ENCODE results near the gene TTC22. TPM values are rescaled to one million over a fixed set of nuclear protein-coding genes. Genes with fewer than 3 reads are reported as not detected.

TTC22 gene
- not detected in 5 replicates for total RNA-seq (2022; extraction: Qiagen RNA extraction; ENCODE audit: low read depth)

DNA sequence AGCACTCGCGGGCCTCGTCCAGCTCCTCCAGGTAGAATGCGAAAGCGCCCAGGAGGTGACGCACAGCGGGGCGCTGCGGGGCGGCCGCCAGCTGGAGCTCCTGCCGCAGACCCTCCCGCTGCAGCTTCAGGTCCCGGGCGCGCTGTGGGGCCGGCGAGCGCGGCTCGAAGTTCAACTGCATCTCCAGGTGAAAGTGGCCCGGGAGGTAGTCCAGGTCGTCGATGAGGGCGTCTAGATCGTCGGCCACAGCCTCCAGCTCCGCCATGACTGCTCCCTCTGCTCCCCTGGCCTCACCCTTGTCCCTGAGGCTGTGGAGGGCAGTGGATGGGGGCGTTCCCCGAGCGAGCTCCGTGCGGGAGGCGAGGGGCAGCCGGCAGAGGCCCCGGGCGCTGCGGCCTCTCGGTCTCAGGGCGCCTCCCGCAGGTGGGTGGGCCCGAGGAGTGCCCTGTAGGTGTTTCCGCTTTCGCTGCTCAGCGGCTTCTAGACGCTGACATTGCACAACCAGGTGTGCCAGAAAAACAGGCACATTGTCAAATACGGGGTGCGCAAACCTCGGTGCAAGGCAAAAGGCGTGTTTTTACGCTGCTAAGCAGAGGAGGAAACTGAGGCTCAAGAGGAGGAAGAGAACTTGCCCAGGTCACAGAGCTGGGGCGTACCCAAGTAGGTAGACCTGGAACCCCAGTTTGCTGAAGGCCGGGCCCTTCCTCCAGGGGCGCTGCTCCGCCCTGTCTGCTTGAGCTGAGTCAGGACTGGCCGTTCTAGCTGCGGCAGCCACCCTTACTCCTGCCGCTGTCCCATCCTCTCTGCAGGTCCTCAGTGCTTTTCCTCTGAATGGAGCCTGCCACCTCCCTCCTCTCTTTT lies at the start of gene TTC22:
TTC22 (minus strand) TSS at position 425 of the 861 bp plus-strand sequence; CDS start at position 265, 160 bp downstream.

DNA sequence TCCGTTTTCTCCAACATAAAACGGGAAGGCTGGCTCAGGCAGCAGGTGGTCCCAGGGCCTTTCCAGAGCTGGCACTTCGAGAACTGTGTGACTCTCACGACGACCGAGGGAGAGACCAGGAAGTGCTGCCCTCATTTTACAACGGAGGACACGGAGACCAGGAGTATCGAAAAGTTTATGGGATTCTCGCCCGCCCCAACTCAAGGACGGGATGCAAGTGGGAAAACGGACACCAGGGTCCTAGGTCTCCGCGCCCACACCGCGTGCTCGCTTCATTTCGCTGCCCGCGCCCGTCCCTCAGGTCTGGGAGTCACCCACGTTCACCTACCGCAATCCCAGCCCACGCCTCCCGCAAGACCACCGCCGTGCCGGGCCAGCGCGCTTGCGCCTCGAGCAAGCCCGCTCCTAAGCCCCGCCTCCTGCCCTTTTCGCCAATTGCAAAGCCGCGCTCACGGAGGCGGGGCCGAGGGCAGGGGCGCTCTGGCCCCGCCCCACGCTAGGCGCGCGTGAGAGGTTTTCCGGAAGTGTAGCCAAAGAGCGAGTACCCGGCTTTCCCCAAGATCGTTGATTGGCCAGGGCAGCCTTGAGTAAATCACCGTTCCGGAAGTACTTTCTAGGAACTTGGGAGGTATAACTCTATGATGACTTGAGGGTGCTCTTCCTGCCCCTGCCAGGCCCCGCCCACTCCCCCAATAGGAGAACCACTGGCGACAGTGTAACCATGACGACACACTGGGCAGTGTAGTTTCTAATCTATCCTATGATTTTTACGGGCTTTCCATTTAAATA lies 36.8 kb downstream of the TTC22 start, which contains the start of gene PARS2:
PARS2 (minus strand) TSS at position 391 of the 789 bp plus-strand sequence. CDS start 5,362 bp downstream, outside the sequence.

Other genes with a start within 250 kb of the TTC22 start
- not detected in 5 replicates for gene FAM151A, start 177.8 kb downstream of the TTC22 start, total RNA-seq (2022; extraction: Qiagen RNA extraction; ENCODE audit: low read depth)
- gene MROH7, start 159.5 kb downstream of the TTC22 start, total RNA-seq (2022; extraction: Qiagen RNA extraction; ENCODE audit: low read depth): not detected in 5 replicates
- 31.3 to 34.1 TPM (median 31.8 TPM) in 5 replicates for gene TTC4, start 85.5 kb downstream of the TTC22 start, total RNA-seq (2022; extraction: Qiagen RNA extraction; ENCODE audit: low read depth)
- 4.0 to 5.3 TPM (median 5.1 TPM) in 5 replicates for gene PARS2, start 36.8 kb downstream of the TTC22 start, total RNA-seq (2022; extraction: Qiagen RNA extraction; ENCODE audit: low read depth)
- 39.6 to 43.4 TPM (median 42.6 TPM) in 5 replicates for gene DHCR24, start 85.9 kb upstream of the TTC22 start, total RNA-seq (2022; extraction: Qiagen RNA extraction; ENCODE audit: low read depth)
- gene TMEM61, start 179.3 kb upstream of the TTC22 start, total RNA-seq (2022; extraction: Qiagen RNA extraction; ENCODE audit: low read depth): 0.34 to 0.50 TPM (median 0.40 TPM) in 3 of 5 replicates, not detected in the others
- gene BSND, start 197.6 kb upstream of the TTC22 start, total RNA-seq (2022; extraction: Qiagen RNA extraction; ENCODE audit: low read depth): not detected in 5 replicates
- 3.8 to 4.6 TPM (median 4.1 TPM) in 5 replicates for gene PCSK9, start 238.2 kb upstream of the TTC22 start, total RNA-seq (2022; extraction: Qiagen RNA extraction; ENCODE audit: low read depth)